ENCODE results near the gene GUK1.

The GUK1 gene

DNA sequence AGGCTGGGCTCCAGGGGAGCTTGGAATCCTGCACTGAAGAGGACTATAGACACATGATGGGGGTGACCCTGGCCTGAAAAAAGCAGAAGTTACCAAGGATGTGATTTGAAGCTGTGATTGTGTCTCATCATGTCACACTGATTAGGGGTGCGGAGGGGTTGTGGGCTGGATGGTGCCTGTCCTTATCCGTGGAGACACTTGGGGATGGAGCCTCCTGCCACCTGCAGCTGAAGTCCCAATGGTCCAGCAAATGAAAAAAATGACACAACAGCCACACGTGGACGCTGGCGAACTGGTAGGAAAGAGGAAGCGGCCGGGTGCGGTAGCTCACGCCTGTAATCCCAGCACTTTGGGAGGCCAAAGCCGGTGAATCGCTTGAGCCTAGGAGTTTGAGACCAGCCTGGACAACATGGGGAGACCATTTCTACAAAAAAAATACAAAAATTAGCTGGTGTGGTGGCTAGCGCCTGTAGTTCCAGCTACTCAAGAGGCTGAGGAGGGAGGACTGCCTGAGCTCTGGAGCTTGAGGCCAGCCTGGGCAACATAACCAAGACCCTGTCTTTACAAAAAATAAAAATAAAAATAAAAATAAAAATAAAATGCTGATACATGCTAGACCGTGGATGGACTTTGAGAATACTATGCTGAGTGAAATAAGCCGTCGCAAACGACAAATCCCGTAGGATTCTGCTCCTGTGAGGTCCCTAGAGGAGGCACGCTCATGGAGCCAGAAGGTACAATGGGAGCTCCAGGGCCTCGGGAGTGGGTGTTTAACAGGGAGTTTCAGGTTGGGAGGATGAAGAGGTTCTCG, 24.7 kb downstream of the GUK1 start:
- peak; percentile 29 for DNase-seq

- peak; percentile 98 for DNase-seq
Measured at GRCh38 chr1:228165372-228166169, 25.5 kb downstream of the GUK1 start, which contains the start of gene IBA57. Gene IBA57, plus strand, starts transcription at chr1:228165804. Its CDS starts 13 bp downstream, at chr1:228165817.

DNA sequence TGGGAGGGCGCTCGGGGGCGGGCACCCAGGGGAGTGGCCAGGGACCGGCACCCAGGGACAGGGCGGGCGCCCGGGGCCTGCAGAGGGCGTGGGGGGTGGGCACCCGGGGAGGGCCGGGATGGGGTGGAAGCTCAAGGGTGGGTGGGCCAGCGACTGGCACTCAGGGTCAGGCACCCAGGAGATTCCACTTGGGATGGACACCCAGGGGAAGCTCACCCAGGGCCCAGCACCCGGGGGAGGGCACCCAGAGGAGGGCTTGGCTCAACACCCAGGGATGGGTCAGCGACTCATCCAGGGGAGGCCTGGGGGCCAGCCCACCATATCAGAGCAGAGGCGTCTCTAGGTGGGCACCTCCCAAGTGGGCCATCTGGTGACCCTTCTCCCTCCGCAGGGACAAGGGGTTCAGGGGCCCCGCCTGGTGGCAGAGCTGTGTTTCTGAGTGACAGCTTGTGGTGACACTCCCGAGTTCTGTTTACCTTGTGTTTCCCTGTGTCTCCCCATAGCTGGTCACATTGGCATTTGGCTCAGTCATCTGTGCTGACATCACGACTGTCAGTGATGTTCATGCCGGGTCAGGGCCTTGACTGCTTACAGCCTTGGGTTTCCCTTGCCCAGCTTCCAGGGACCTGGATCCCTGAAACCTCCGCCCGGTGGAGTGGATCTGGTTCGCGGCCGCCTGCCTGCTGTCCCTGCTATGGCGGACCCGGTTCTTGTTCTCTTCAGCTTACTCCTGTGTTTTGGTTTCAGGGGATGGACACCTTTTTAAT, 26.3 kb downstream of the GUK1 start:
- DNase-seq = peak; percentile 54

GRCh38 chr1:228168563-228169270, 28.6 kb downstream of the GUK1 start:
- no peak for DNase-seq

GRCh38 chr1:228169345-228169744, 29.3 kb downstream of the GUK1 start:
- DNase-seq = no peak

GRCh38 chr1:228170666-228171065, 30.6 kb downstream of the GUK1 start:
- DNase-seq = no peak

DNA sequence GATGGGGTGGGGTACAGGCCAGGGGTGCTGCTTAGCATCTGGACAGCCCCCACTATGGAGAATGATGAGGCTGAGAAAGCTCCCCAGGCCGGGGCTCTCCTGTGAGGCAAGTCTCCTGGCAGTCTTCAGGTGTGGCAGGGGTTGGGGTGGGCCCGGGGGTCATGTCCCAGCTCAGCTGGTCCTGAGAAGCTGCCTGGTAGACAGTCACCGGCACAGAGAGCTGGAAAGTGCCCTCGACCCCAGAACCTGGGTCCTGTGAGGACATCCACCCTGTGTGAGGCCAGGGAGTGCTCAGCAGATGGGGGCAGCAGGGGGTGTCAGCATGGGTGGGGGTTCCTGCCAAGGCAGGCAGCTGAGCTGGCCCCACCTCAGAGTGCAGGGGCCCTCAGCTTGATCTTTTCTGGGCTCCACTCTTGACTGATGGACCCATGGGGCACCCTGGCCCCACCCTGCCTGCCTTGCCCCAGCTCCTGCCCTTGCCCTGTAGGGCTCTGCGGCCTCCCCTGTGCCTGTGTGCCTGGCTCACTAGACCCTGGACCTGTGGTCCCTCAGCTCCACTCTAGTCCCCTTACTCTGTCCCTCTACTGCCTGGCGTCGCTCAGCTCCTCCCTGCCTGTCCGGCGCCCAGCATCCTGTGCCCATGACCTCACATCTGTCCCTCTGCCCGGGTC, 31.3 kb downstream of the GUK1 start:
- no peak for DNase-seq

GRCh38 chr1:228172591-228173527, 32.8 kb downstream of the GUK1 start:
- no peak for DNase-seq

DNA sequence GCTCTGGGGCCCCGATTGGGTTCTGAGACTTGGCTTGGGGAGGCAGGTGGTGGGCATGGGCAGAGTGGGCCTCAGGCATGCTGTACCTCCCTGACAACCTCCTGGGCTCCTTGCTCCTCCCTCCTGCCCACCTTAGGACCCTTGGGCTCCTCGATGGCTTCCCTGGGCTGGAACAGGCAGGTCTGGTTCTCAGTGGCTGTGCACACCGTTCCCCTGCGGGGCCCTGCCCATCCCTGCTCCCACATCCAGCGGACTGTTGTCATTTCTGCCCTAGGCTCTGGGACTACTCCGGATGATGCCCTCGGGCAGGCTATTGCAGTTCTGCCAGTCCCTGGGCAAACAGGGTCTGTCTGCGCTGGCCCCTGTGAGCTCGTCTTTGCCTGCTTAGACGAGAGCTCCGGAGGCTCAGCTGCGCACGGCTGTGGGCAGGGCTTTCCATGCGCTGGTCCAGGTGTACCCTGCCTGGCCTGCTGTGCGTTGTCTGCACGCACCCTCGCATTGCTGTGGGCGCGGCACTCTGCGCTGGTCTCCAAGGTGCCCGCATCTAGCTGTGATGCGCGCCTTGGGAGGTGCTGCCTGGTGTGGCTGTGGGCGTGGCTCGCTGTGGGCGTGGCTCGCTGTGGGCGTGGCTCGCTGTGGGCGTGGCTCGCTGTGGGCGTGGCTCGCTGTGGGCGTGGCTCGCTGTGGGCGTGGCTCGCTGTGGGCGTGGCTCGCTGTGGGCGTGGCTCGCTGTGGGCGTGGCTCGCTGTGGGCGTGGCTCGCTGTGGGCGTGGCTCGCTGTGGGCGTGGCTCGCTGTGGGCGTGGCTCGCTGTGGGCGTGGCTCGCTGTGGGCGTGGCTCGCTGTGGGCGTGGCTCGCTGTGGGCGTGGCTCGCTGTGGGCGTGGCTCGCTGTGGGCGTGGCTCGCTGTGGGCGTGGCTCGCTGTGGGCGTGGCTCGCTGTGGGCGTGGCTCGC, 33.7 kb downstream of the GUK1 start:
- peak; percentile 90 for DNase-seq

GRCh38 chr1:228174482-228175315, 34.6 kb downstream of the GUK1 start:
- peak; percentile 69 for DNase-seq

GRCh38 chr1:228175316-228176023, 35.4 kb downstream of the GUK1 start:
- DNase-seq = no peak

GRCh38 chr1:228176024-228176395, 35.9 kb downstream of the GUK1 start:
- DNase-seq = no peak

DNA sequence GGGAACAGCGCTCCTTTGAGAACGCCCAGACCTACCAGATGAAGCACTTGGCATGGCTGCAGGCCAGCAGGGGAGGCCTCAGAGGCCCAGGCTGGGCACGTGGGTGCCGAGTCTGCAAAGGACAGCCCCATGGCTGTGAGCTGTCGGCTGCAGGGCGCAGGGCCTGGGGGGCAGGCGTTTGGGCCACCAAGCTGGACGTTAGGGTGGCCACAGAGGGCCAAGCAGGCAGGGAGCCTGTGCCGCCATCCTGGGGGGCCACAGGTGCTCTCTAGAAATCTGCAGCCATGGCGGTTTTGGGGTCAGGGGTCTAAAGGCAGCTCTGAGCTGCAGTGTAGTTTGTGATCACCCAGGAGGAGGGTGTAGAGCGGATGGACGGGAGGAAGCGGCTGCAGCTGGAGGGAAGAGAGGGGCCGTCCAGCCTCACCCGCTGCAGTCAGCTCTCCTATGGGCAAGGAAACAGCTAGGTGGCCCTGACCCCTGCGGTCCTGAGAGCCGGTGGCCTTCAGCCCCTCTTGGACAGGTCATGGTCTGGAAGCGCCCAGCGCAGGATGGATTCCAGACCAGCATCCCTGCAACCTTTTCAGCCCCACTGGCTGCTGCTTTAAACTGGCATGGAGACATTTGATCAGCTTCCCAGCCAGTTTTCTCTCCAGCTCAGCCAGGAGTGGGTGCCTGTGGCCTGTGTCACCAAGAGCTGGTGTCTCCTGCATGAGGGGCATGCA, 36.5 kb downstream of the GUK1 start:
- DNase-seq = no peak

DNA sequence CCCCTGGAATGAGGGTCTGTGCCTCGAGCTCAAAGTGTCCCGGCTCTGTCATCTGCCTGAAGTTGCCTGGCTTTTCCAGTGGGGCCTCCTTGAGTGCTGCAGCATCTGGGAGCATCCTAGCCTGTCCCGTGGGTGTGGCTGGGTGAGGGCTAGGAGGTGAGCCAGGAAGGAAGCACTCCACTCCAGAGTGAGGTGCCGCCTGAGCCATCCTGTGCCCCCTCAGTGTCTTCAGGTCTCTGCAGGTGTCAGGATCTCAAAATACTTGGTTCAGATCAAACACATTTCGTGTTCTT, 37.0 kb downstream of the GUK1 start:
- DNase-seq = no peak

DNA sequence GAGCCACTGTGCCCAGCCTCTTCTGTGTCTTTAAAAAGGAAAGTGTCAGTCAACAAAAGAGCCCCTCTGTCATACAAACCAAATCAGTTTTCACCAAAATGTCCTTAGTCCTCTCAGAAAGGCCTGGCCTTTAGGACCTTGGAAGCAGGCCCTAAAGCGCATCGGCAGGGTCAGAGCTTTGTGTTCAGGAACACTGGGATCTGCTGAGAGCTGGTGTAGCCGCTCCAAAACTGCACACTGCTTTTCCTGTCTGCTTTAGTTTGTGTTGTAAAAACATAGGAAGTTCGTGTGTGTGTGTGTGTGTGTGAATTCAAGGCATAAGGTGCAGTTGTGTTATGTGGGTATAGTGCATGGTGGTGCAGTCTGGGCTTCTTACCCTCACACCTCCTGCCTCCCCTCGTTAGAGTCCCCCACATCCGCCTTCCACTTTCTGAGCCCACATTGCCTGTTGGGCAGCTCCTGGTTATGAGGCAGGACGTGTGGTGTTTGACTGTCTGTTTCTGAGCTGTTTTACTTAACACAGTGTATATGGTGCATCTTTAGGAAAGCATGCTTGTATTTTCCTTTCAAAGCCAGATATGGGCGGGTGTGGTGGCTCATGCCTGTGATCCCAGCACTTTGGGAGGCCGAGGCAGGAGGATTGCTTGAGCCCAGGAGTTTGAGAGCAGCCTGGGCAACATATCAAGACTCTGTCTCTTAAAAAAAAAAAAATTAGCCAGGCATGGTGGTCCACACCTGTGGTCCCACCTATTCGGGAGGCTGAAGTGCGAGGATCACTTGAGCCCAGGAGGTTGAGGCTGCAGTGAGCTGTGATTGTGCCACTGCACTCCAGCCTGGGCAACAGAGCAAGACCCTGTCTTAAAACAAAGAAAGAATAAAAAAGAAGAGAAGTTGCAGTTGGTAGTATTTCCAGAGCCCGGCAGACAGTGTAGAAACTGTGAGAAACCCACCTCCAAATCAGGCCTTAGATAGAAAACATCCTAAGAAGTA, 37.9 kb downstream of the GUK1 start:
- no peak for DNase-seq
